Stomach (tissue), 9 donors: ENCODE data around the gene NR5A1. TPM values are rescaled to one million over a fixed set of nuclear protein-coding genes. Genes with fewer than 3 reads are reported as not detected.

Experiments
- DNase-seq, 2 donors: peaks; one replicate each; pipeline versions ENCODE4 v3.0.0 to v3.0.0-alpha.2; 2013 to 2019
- H3K27ac ChIP-seq, 5 donors: fragments of 200-600 bp in 4 of 5; sonication (generic) in 4 of 5; one replicate each; pipeline ENCODE4 v1.5.1; 2013 to 2019; ENCODE audit warnings: mild to moderate bottlenecking in 1 of 5, moderate library complexity in 1 of 5
- H3K27me3 ChIP-seq, 3 donors: fragments of 200-600 bp; sonication (generic); one replicate each; pipeline ENCODE4 v1.5.1; 2017 to 2019; ENCODE audit warnings: mixed run types in 1 of 3
- H3K36me3 ChIP-seq, 4 donors: fragments of 200-600 bp; sonication (generic); 1 replicate in 3 of 4; 2 replicates in 1 of 4; pipeline ENCODE4 v1.5.1; 2016 to 2019
- H3K4me1 ChIP-seq, 4 donors: fragments of 200-600 bp; sonication (generic); one replicate each; pipeline ENCODE4 v1.5.1; 2016 to 2019
- H3K4me3 ChIP-seq, 4 donors: fragments of 200-600 bp; sonication (generic) in 3 of 4; one replicate each; pipeline ENCODE4 v1.5.1; 2016 to 2019; ENCODE audit warnings: mild to moderate bottlenecking in 1 of 4
- H3K9me3 ChIP-seq, 4 donors: fragments of 200-600 bp; sonication (generic); one replicate each; pipeline ENCODE4 v1.5.1; 2016 to 2019
- EP300 ChIP-seq: sonication (generic); formaldehyde crosslinking; IDR thresholded peaks from one replicate; pipeline ENCODE4 v1.6.1; 2017; ENCODE audit warnings: antibody characterized with exemption
- POLR2A ChIP-seq, 4 donors: fragments of 450-650 bp; IDR thresholded peaks; one replicate each; pipeline ENCODE4 v1.6.1; 2016; ENCODE audit warnings: antibody characterized with exemption in 4 of 4, control low read depth in 2 of 4, mild to moderate bottlenecking in 1 of 4, moderate library complexity in 1 of 4
- POLR2AphosphoS5 ChIP-seq, 3 donors: sonication (generic); formaldehyde crosslinking; IDR thresholded peaks; one replicate each; pipeline ENCODE4 v1.6.1; 2016; ENCODE audit warnings: antibody characterized with exemption in 3 of 3
- WGBS, 5 donors: extraction: QIAGEN DNeasy Blood & Tissue Kit in 3 of 5; methylation state at CpG; one replicate each; pipeline versions ENCODE4 v1.1.5 to v1.1.7; 2013 to 2018; 5-methylcytosine and 5-hydroxymethylcytosine counted together
- intact Hi-C: fragments of 100-400 bp; cut with DNase I; formaldehyde crosslinking; loops from one replicate; pipeline ENCODE4 v1.15.1; 2023; ENCODE audit warnings: low total_unique reads
- polyA plus RNA-seq, 3 donors: library from polyadenylated mRNA; stranded (reverse); fragments of 200-250 nt; gene quantifications; one replicate each; pipeline ENCODE4 v1.2.3, GENCODE V29; 2013
- total RNA-seq, 5 donors: library from RNA; depleted of rRNA; stranded (reverse); fragments of >200 nt; gene quantifications; one replicate each; pipeline versions ENCODE4 v1.1.0 to v1.2.3, GENCODE V29; 2014 to 2016
- TF ChIP-seq, protein P1 (sequence below), 7 experiments: fragments of 450-650 bp in 4 of 7; fragments of 200-600 bp in 3 of 7; sonication (generic) in 3 of 7; IDR thresholded peaks; one replicate each; pipeline ENCODE4 v1.5.1; 2016 to 2019; ENCODE audit warnings: antibody characterized with exemption in 7 of 7, control low read depth in 2 of 7, mild to moderate bottlenecking in 1 of 7
- donor health status: healthy with polysubstance abuse.
- donor health status: Bipolar disorder and iron deficiency.
- donor health status: healthy.

Gene NR5A1
- total and polyA plus RNA-seq, 8 donors = 0.03 to 2.4 TPM; not detected in 6

DNA sequence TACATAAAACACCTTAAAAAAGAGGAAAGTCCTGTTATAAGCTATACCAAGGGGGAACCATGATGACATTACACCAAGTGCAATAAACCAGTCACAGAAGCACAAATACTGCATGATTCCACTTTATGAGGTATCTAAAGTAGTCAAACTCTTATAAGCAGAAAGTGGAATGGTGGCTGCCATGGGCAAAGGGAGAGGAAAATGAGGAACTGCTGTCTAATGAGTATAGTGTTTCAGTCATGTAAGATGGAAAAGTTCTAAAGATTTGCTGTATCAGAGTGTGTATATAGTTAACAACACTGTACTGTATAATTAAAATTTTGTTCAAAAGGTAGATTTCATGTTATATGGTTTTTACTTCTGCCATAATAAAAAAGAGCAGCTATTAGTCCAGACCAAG lies 34.6 kb upstream of the NR5A1 start:
- H3K9me3 ChIP-seq = no peaks in the 10 kb centered on the region
- H3K4me3 ChIP-seq = no peak overlapping the region
- TF ChIP-seq POLR2A (IDR thresholded peaks at IDR 0.05) = no peak
- TF ChIP-seq POLR2AphosphoS5 (IDR thresholded peaks at IDR 0.05) = no peak
- peaks cover 0 to 2% (median 0%) of the 10 kb centered on the region in 4 donors for H3K4me1 ChIP-seq
- H3K27ac ChIP-seq = no peak overlapping the region
- intact Hi-C loops = no loop called here
- H3K36me3 ChIP-seq = no peaks in the 10 kb centered on the region
- H3K27me3 ChIP-seq = no peaks in the 10 kb centered on the region
- DNase-seq = no peak

DNA sequence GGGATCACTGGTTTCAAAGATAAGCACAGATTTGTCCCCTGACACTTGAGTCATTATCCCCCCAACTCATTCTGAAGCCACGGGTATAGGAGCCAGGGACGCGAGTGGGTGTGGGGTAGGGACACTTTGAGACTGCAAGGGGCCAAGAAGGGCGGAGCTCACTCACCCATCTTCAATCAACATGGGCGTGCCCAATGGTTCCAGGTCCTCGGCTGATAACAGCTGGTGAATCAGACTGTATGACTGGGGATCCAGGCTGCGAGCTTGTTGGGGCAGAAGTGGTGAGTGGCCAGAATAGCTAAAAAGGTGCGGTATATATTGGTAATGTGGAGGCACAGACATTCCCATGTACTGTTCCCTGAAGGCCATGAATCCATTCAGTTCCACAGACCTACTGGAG lies 30.7 kb upstream of the NR5A1 start:
- WGBS, 5 donors = 68 to 87% (median 75%) methylated on average over 8 of the region's 8 CpGs
- Histone ChIP-seq H3K9me3 (no peaks in the 10 kb centered on the region), H3K36me3 (no peaks in the 10 kb centered on the region), H3K27me3 (no peaks in the 10 kb centered on the region), H3K27ac (no peak overlapping the region), H3K4me3 (no peak overlapping the region), H3K4me1 (peaks cover 0 to 7% (median 0%) of the 10 kb centered on the region in 4 donors)
- TF ChIP-seq POLR2A (IDR thresholded peaks at IDR 0.05) (no peak), EP300 (no peak), POLR2AphosphoS5 (IDR thresholded peaks at IDR 0.05) (no peak)
- TF ChIP-seq, protein P1, sequence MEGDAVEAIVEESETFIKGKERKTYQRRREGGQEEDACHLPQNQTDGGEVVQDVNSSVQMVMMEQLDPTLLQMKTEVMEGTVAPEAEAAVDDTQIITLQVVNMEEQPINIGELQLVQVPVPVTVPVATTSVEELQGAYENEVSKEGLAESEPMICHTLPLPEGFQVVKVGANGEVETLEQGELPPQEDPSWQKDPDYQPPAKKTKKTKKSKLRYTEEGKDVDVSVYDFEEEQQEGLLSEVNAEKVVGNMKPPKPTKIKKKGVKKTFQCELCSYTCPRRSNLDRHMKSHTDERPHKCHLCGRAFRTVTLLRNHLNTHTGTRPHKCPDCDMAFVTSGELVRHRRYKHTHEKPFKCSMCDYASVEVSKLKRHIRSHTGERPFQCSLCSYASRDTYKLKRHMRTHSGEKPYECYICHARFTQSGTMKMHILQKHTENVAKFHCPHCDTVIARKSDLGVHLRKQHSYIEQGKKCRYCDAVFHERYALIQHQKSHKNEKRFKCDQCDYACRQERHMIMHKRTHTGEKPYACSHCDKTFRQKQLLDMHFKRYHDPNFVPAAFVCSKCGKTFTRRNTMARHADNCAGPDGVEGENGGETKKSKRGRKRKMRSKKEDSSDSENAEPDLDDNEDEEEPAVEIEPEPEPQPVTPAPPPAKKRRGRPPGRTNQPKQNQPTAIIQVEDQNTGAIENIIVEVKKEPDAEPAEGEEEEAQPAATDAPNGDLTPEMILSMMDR (IDR thresholded peaks at IDR 0.05) = no peak
- intact Hi-C loops = loop anchor here (5.0 kb wide), 1 partner anchor 116 kb away; no protein-coding TSS in a partner anchor
- DNase-seq = peak in 1 of 2 donors; percentile 37

DNA sequence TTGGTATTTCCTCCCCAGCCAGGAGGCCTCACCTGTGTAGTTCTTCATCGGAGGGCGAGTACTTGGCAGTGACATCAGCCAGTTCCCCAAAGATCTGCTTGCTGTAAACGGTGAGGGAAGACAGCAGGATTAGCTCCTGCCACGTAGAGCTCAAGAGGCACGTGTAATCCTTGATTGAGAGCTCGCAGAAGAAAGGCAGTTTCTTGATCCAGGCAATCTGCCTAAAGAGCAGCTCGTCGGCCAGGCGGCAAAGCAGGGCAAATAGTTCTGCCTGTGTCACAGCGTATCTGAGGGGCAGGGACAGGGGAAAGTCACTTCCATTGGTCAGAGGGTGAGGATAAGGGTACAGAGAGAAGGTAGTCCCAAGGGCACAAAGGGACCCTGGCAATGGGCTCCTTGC lies 28.6 kb upstream of the NR5A1 start:
- no peak for DNase-seq
- H3K9me3 ChIP-seq = no peaks in the 10 kb centered on the region
- no peak overlapping the region for H3K27ac ChIP-seq
- intact Hi-C loops = loop anchor here (5.0 kb wide), 1 partner anchor 114 kb away; no protein-coding TSS in a partner anchor
- no peaks in the 10 kb centered on the region for H3K36me3 ChIP-seq
- WGBS, 5 donors = 82 to 91% (median 91%) methylated on average over 10 of the region's 10 CpGs
- peaks cover 0 to 7% (median 0%) of the 10 kb centered on the region in 4 donors for H3K4me1 ChIP-seq
- H3K4me3 ChIP-seq = no peak overlapping the region
- no peaks in the 10 kb centered on the region for H3K27me3 ChIP-seq
- TF ChIP-seq POLR2A (IDR thresholded peaks at IDR 0.05) = no peak
- no peak for TF ChIP-seq POLR2AphosphoS5 (IDR thresholded peaks at IDR 0.05)
- TF ChIP-seq, protein P1 (IDR thresholded peaks at IDR 0.05) = no peak
- TF ChIP-seq EP300 = no peak

DNA sequence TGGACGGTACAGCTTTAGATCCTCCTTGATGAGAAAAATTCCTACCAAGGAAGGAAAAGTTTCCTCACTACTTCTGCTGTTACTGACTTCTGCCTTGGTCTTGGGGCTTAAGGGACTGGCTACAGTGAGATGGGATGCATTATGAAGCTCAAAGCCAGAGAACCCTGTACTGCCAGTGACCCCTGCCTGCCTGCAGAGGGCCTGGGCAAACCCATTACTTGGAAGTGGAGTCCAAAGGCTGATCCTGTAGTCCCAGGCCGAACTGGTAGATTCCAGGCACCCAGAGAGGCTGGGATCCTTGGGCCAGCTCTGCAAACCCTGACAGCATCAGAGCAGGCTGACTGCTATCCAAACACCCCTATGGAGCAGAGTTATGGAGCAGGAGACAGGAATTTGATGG lies 25.7 kb upstream of the NR5A1 start:
- peaks cover 0 to 7% (median 0%) of the 10 kb centered on the region in 4 donors for H3K4me1 ChIP-seq
- intact Hi-C loops = no loop called here
- no peak for DNase-seq
- no peak overlapping the region for H3K27ac ChIP-seq
- no peak overlapping the region for H3K4me3 ChIP-seq
- H3K9me3 ChIP-seq = no peaks in the 10 kb centered on the region
- WGBS, 5 donors = 66 to 87% (median 86%) methylated on average over 2 of the region's 2 CpGs
- H3K36me3 ChIP-seq = no peaks in the 10 kb centered on the region
- TF ChIP-seq, protein P1 (IDR thresholded peaks at IDR 0.05) = no peak
- TF ChIP-seq EP300 (no peak), POLR2A (IDR thresholded peaks at IDR 0.05) (no peak), POLR2AphosphoS5 (IDR thresholded peaks at IDR 0.05) (no peak)
- no peaks in the 10 kb centered on the region for H3K27me3 ChIP-seq

DNA sequence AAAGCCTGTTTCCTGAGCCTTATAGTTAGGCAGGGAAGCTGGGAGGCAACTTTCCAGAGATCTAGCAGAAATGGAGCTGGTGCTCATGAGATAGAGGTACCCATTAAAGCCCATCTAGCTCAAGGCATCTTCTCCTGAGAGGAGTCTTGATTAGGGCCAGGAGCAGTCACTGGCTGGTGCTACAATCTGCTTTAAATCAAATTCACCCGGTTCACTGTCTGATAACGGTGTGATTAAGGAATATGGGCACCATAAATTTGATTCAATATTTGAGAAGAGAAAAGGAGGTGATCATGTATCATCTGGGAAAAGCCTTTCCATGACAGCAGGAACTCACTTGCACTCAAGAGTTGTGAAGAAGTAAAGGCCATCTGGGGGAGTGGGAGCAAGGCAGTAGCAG lies 23.9 kb upstream of the NR5A1 start:
- H3K4me3 ChIP-seq = no peak overlapping the region
- 72 to 91% (median 81%) methylated on average over 2 of the region's 2 CpGs for WGBS, 5 donors
- intact Hi-C loops = no loop called here
- no peak for DNase-seq
- no peak for TF ChIP-seq POLR2AphosphoS5 (IDR thresholded peaks at IDR 0.05)
- TF ChIP-seq EP300 = no peak
- TF ChIP-seq, protein P1 (IDR thresholded peaks at IDR 0.05) = no peak
- TF ChIP-seq POLR2A (IDR thresholded peaks at IDR 0.05) = no peak
- no peaks in the 10 kb centered on the region for H3K9me3 ChIP-seq
- no peaks in the 10 kb centered on the region for H3K36me3 ChIP-seq
- no peak overlapping the region for H3K27ac ChIP-seq
- no peaks in the 10 kb centered on the region for H3K27me3 ChIP-seq
- no peaks in the 10 kb centered on the region for H3K4me1 ChIP-seq
